K562 (cell line): ENCODE results near the gene TTLL3. TPM values are rescaled to one million over a fixed set of nuclear protein-coding genes. Genes with fewer than 3 reads are reported as not detected.

Experiments used
- BHLHE40 ChIP-seq: IDR thresholded peaks from 2 replicates; pipeline ENCODE4 v1.6.1; 2011; ENCODE audit warnings: low read length, improper control_type of control experiment
- BMI1 ChIP-seq: fragments of 150-350 bp; IDR thresholded peaks from 2 replicates; pipeline ENCODE4 v1.6.1; 2014; ENCODE audit warnings: low read length
- BRD9 ChIP-seq: fragments of 450-650 bp; IDR thresholded peaks from 2 replicates; pipeline ENCODE4 v1.6.1; 2018; ENCODE audit warnings: low read depth; ENCODE audit not compliant: partially characterized antibody
- CEBPB ChIP-seq: fragments of 450-650 bp; IDR thresholded peaks from 2 replicates; pipeline ENCODE4 v1.6.1; 2016; ENCODE audit warnings: missing genetic modification characterization, missing compliant biosample characterization
- CHD1 ChIP-seq: fragments of 200-600 bp; sonication (generic); IDR thresholded peaks from one replicate; pipeline ENCODE4 v1.6.1; 2012; ENCODE audit warnings: mild to moderate bottlenecking, moderate library complexity, low read length, inconsistent platforms
- E2F3 ChIP-seq: fragments of 250-450 bp; sonication (Bioruptor Pico); IDR thresholded peaks from 2 replicates; pipeline ENCODE4 v1.4.0; 2020; ENCODE audit warnings: mild to moderate bottlenecking
- EWSR1 ChIP-seq: fragments of 450-650 bp; IDR thresholded peaks from 2 replicates; pipeline ENCODE4 v1.6.1; 2018; ENCODE audit warnings: borderline replicate concordance, mild to moderate bottlenecking, low read depth, moderate library complexity; ENCODE audit not compliant: partially characterized antibody
- EZH2 ChIP-seq: IDR thresholded peaks from 2 replicates; pipeline ENCODE4 v1.6.1; 2012; ENCODE audit warnings: low read depth, mild to moderate bottlenecking, inconsistent platforms, low read length, borderline replicate concordance
- FOXJ2 ChIP-seq: fragments of 200-800 bp; sonication (Bioruptor generic); IDR thresholded peaks from 2 replicates; pipeline ENCODE4 v1.6.1; 2016; ENCODE audit warnings: missing genetic modification characterization, missing compliant biosample characterization
- HNRNPL ChIP-seq: fragments of 200-400 bp; formaldehyde crosslinking; IDR thresholded peaks from 2 replicates; pipeline ENCODE4 v1.6.1; 2017; ENCODE audit warnings: low read depth, mild to moderate bottlenecking, low read length
- PML ChIP-seq: IDR thresholded peaks from 2 replicates; pipeline ENCODE4 v1.6.1; 2012; ENCODE audit warnings: low read length, inconsistent platforms
- POLR2AphosphoS2 ChIP-seq: IDR thresholded peaks from 2 replicates; pipeline ENCODE4 v1.6.1; 2012; ENCODE audit warnings: low read length, improper control_type of control experiment
- RCOR1 ChIP-seq, 2 experiments: IDR thresholded peaks; 2 replicates each; pipeline ENCODE4 v1.6.1; 2012; ENCODE audit warnings: low read depth in 2 of 2, low read length in 2 of 2, borderline replicate concordance in 1 of 2, improper control_type of control experiment in 1 of 2
- SREBF1 ChIP-seq: fragments of 150-350 bp; IDR thresholded peaks from 2 replicates; pipeline ENCODE4 v1.6.1; 2014; ENCODE audit warnings: antibody characterized with exemption, low read depth, low read length, borderline replicate concordance
- TAF9B ChIP-seq: fragments of 450-650 bp; IDR thresholded peaks from 2 replicates; pipeline ENCODE4 v1.6.1; 2018; ENCODE audit warnings: mild to moderate bottlenecking; ENCODE audit not compliant: partially characterized antibody
- USF1 ChIP-seq: sonication (generic); formaldehyde crosslinking; IDR thresholded peaks from 2 replicates; pipeline ENCODE4 v1.9.0; 2022; ENCODE audit warnings: mild to moderate bottlenecking, missing genetic modification reagents
- ZFP1 ChIP-seq: fragments of 450-650 bp; formaldehyde crosslinking; IDR thresholded peaks from 2 replicates; pipeline ENCODE4 v1.4.0; 2020; ENCODE audit warnings: mild to moderate bottlenecking, mixed read lengths
- ZNF133 ChIP-seq: fragments of 250-450 bp; sonication (Bioruptor Pico); IDR thresholded peaks from 2 replicates; pipeline ENCODE4 v1.4.0; 2020; ENCODE audit warnings: mild to moderate bottlenecking
- ZNF354B ChIP-seq: fragments of 250-450 bp; sonication (Bioruptor Pico); IDR thresholded peaks from 2 replicates; pipeline ENCODE4 v1.4.0; 2020
- ZNF668 ChIP-seq: fragments of 250-450 bp; sonication (Bioruptor Pico); IDR thresholded peaks from 2 replicates; pipeline ENCODE4 v1.8.0; 2022; ENCODE audit warnings: mild to moderate bottlenecking, inconsistent platforms
- ZZZ3 ChIP-seq: fragments of 450-650 bp; IDR thresholded peaks from 2 replicates; pipeline ENCODE4 v1.6.1; 2016; ENCODE audit warnings: antibody characterized with exemption, mild to moderate bottlenecking, moderate library complexity
- polyA plus RNA-seq, 8 experiments: library from polyadenylated mRNA; depleted of rRNA in 4 of 8; stranded (reverse) in 5 of 8; unstranded in 3 of 8; fragments of >200 nt; fragmentation: Nextera tagmentation in 2 of 8; fragmentation: Illumina TruSeq in 1 of 8; extraction: Ambion mirVana in 2 of 8; extraction: Trizol in 1 of 8; gene quantifications; 2 replicates each; pipeline versions ENCODE4 v1.2.1 to v1.2.3, GENCODE V29; 2011 to 2014; ENCODE audit warnings: inconsistent platforms in 1 of 8, missing spikeins in 1 of 8
- total RNA-seq, 7 experiments: library from RNA; depleted of rRNA in 6 of 7; stranded (reverse); fragments of >200 nt in 6 of 7; fragmentation: Illumina TruSeq in 2 of 7; extraction: Trizol in 2 of 7; gene quantifications; 2 replicates each; pipeline versions ENCODE4 v1.2.1 to v1.2.3, GENCODE V29; 2011 to 2021; ENCODE audit warnings: low replicate concordance in 1 of 7
- TF ChIP-seq, protein P1 (sequence below): sonication (generic); formaldehyde crosslinking; IDR thresholded peaks from 2 replicates; pipeline ENCODE4 v1.8.1; 2023; ENCODE audit warnings: mild to moderate bottlenecking, missing genetic modification reagents
- TF ChIP-seq, protein P2 (sequence below): fragments of 450-650 bp; formaldehyde crosslinking; IDR thresholded peaks from 2 replicates; pipeline ENCODE4 v1.4.0; 2020; ENCODE audit warnings: mild to moderate bottlenecking, moderate library complexity
- TF ChIP-seq, protein P3 (sequence below): fragments of 250-450 bp; sonication (Bioruptor Pico); IDR thresholded peaks from 2 replicates; pipeline ENCODE4 v1.8.0; 2022; ENCODE audit warnings: moderate library complexity, mild to moderate bottlenecking, inconsistent platforms

Gene TTLL3
- total and polyA plus RNA-seq, 9 of the 15 experiments (the other 6 are each of a cell fraction or from before 2014, with no cell fraction given) = 8.9 to 106 (median 33.2) TPM

DNA sequence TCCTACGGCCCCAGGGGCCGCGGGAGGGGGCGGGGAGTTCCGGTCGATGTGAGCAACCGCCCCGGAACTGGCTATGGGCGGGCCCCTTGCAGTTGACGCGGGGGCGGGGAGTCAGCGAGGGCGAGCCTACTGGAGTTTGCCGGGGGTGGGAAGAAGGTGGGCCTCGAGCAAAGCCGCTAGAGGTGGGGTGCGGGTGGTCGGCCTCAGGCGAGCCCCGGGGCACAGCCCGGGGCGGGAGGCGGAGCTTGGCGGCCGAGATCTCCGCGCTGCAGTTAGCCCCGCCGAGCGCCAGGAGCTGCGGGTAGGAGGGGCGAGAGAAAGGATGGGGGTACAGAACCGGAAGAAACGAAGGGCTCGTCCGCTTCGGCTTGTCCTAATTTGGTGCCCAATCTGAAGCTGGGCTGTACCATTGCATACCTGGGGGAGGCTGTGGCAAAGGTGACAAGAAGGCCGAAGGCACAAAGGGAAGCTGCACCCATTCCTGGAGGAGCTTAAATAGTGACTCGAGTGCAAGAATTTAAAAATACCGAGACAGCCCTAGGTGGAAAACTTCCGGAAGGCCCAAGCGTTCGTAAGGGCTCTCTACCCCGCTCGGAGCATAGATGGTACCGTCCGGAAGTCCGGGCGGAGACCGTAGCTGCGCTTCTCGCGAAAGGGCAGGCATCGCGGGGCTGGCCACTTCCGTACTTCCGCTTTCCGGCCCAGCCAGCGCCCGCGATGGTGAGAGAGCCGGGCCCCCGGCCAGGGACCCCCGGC lies 17.5 kb upstream of the TTLL3 start, which contains the start of the genes ARPC4 and TADA3 (continued):
- no peak for TF ChIP-seq CEBPB (tag)
- TF ChIP-seq ZNF354B (CRISPR knock-in tag) = 0 out of 2 replicates have a peak, but pooled peaks have one; percentile 43
- peak; percentile 47 for TF ChIP-seq PML
- 0 out of 2 replicates have a peak, but pooled peaks have one; percentile 62 for TF ChIP-seq ZZZ3
- no peak for TF ChIP-seq USF1
- no peak; a peak in 2 of 4 replicates for TF ChIP-seq RCOR1 (IDR thresholded peaks at IDR 0.05; ENCODE audit: borderline replicate concordance in 1 of 2, low read depth in 2 of 2, low read length in 2 of 2)
- no peak for TF ChIP-seq BRD9
- no peak; the same call in 1 of the 2 replicates for TF ChIP-seq POLR2AphosphoS2
- TF ChIP-seq FOXJ2 (tag) = peak; percentile 75
- peak; percentile 87 for TF ChIP-seq TAF9B
- TF ChIP-seq ZNF133 (CRISPR knock-in tag) = no peak
- TF ChIP-seq SREBF1 = peak; percentile 93; the same call in 1 of the 2 replicates
- TF ChIP-seq ZFP1 = no peak
- TF ChIP-seq, protein P1, sequence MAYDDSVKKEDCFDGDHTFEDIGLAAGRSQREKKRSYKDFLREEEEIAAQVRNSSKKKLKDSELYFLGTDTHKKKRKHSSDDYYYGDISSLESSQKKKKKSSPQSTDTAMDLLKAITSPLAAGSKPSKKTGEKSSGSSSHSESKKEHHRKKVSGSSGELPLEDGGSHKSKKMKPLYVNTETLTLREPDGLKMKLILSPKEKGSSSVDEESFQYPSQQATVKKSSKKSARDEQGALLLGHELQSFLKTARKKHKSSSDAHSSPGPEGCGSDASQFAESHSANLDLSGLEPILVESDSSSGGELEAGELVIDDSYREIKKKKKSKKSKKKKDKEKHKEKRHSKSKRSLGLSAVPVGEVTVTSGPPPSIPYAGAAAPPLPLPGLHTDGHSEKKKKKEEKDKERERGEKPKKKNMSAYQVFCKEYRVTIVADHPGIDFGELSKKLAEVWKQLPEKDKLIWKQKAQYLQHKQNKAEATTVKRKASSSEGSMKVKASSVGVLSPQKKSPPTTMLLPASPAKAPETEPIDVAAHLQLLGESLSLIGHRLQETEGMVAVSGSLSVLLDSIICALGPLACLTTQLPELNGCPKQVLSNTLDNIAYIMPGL (CRISPR knock-in tag) = no peak
- peak; percentile 21; the same call in 1 of the 2 replicates for TF ChIP-seq HNRNPL
- TF ChIP-seq BHLHE40 = peak; percentile 94
- no peak for TF ChIP-seq CHD1
- TF ChIP-seq EZH2 = no peak
- TF ChIP-seq EWSR1 = no peak
- TF ChIP-seq, protein P2, sequence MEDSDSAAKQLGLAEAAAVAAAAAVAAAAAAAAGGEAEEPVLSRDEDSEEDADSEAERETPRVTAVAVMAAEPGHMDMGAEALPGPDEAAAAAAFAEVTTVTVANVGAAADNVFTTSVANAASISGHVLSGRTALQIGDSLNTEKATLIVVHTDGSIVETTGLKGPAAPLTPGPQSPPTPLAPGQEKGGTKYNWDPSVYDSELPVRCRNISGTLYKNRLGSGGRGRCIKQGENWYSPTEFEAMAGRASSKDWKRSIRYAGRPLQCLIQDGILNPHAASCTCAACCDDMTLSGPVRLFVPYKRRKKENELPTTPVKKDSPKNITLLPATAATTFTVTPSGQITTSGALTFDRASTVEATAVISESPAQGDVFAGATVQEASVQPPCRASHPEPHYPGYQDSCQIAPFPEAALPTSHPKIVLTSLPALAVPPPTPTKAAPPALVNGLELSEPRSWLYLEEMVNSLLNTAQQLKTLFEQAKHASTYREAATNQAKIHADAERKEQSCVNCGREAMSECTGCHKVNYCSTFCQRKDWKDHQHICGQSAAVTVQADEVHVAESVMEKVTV = peak; percentile 45; the same call in 1 of the 2 replicates
- no peak; the same call in 1 of the 2 replicates for TF ChIP-seq E2F3
- no peak for TF ChIP-seq BMI1
- TF ChIP-seq, protein P3, sequence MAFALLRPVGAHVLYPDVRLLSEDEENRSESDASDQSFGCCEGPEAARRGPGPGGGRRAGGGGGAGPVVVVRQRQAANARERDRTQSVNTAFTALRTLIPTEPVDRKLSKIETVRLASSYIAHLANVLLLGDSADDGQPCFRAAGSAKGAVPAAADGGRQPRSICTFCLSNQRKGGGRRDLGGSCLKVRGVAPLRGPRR (CRISPR knock-in tag) = no peak
- TF ChIP-seq ZNF668 (CRISPR knock-in tag) = no peak
